ENCODE data around the gene USP46.

DNA sequence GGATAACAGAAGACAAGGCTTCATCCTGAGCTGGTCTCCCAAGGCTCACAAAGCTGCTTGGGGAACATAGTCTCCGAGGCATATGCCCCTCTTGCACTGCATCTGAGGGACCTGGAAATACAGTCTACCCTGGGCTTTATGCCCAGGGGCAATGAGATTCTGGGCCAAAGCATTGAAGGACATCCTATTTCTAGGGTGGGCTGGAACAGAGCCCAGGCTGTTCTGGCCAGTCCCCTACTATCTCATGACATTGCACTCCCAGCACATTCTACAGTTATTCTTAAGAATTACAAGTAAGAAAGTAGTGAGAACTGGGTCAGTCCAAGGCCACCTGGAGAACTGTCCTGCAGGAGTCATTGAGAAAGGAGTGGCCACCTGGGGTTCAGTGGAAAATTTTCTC lies 107.6 kb downstream of the USP46 start:
- TF ChIP-seq, protein P1, sequence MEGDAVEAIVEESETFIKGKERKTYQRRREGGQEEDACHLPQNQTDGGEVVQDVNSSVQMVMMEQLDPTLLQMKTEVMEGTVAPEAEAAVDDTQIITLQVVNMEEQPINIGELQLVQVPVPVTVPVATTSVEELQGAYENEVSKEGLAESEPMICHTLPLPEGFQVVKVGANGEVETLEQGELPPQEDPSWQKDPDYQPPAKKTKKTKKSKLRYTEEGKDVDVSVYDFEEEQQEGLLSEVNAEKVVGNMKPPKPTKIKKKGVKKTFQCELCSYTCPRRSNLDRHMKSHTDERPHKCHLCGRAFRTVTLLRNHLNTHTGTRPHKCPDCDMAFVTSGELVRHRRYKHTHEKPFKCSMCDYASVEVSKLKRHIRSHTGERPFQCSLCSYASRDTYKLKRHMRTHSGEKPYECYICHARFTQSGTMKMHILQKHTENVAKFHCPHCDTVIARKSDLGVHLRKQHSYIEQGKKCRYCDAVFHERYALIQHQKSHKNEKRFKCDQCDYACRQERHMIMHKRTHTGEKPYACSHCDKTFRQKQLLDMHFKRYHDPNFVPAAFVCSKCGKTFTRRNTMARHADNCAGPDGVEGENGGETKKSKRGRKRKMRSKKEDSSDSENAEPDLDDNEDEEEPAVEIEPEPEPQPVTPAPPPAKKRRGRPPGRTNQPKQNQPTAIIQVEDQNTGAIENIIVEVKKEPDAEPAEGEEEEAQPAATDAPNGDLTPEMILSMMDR (IDR thresholded peaks at IDR 0.05), result no peak
- no peak for TF ChIP-seq ZFX (IDR thresholded peaks at IDR 0.05; ENCODE audit: borderline replicate concordance)
